ENCODE results near the gene ST3GAL4. TPM values are rescaled to one million over a fixed set of nuclear protein-coding genes. Genes with fewer than 3 reads are reported as not detected.
"Not testable (repeated sequence)": the region's sequence is repeated elsewhere in the genome, so short reads cannot be mapped to it uniquely, and the experiment has no call there.

The ST3GAL4 gene
- polyA plus RNA-seq, 1 of the 3 experiments (the other 2 are of a cell fraction) = 32.0 TPM

GRCh38 chr11:126385991-126386728 is 30.7 kb downstream of the ST3GAL4 start:
- Histone ChIP-seq H3K36me3 (replicated peaks in 1 of 2; ENCODE audit: control insufficient read depth in 1 of 2, insufficient read depth in 2 of 2, low read length in 1 of 2) (no peaks in the 10 kb centered on the region), H3K27me3 (ENCODE audit: insufficient read depth) (no peaks in the 10 kb centered on the region), H3K79me2 (ENCODE audit: insufficient read depth) (peaks cover 18% of the 10 kb centered on the region; the same call in 1 of the 2 replicates), H3K4me2 (no peak overlapping the region), H3K9ac (no peak overlapping the region), H3F3A (replicated peaks; ENCODE audit: insufficient read depth) (no peaks in the 10 kb centered on the region), H3K27ac (ENCODE audit: low read depth in 2 of 2, low read length in 1 of 2) (no peak overlapping the region; a peak in 1 of 4 replicates), H2AFZ (ENCODE audit: low read depth) (no peak overlapping the region), H3K4me3 (ENCODE audit: low read depth in 2 of 2, low read length in 1 of 2) (no peak overlapping the region), H4K20me1 (ENCODE audit: insufficient read depth) (no peaks in the 10 kb centered on the region), H3K9me2 (no peaks in the 10 kb centered on the region), H3K4me1 (ENCODE audit: control insufficient read depth in 1 of 2, insufficient read depth in 2 of 2, low read depth in 1 of 2, low read length in 1 of 2) (peaks cover 0 to 26% of the 10 kb centered on the region in 2 experiments; a peak in 1 of 4 replicates), H3K9me3 (no peaks in the 10 kb centered on the region)
- ChIA-PET POLR2A (no interaction called here), CTCF (interaction anchor here (1.2 kb wide), 1 partner anchor 75 kb away, joined by 4 read pairs; no protein-coding TSS in a partner anchor)
- TF ChIP-seq MXI1 (IDR thresholded peaks at IDR 0.05; ENCODE audit: low read depth, low read length) = no peak
- TF ChIP-seq RCOR1 (IDR thresholded peaks at IDR 0.05; ENCODE audit: low read length) = no peak
- no peak for TF ChIP-seq NFIC (IDR thresholded peaks at IDR 0.05; ENCODE audit: borderline replicate concordance)
- TF ChIP-seq ZBTB33 (IDR thresholded peaks at IDR 0.05; ENCODE audit: borderline replicate concordance, low read depth) = no peak
- TF ChIP-seq RAD21 (IDR thresholded peaks at IDR 0.05; ENCODE audit: low read length) = no peak
- no peak for TF ChIP-seq CTCF (IDR thresholded peaks at IDR 0.05)
- TF ChIP-seq GATA2 (CRISPR knock-in tag; IDR thresholded peaks at IDR 0.05) = no peak
- TF ChIP-seq FOXJ3 (CRISPR knock-in tag; IDR thresholded peaks at IDR 0.05) = no peak
- no peak for TF ChIP-seq CHD2 (IDR thresholded peaks at IDR 0.05; ENCODE audit: low read length, partially characterized antibody)
- no peak for TF ChIP-seq ELF1 (IDR thresholded peaks at IDR 0.05)
- TF ChIP-seq FOSL2 (IDR thresholded peaks at IDR 0.05; ENCODE audit: borderline replicate concordance, low read depth) = no peak
- no peak for TF ChIP-seq MAX (IDR thresholded peaks at IDR 0.05; ENCODE audit: low read depth)
- 89% methylated on average over 6 of the region's 8 CpGs for WGBS (ENCODE audit: low lambda C conversion rate)
- no peak for DNase-seq

GRCh38 chr11:126386729-126387071 is 31.2 kb downstream of the ST3GAL4 start:
- DNase-seq; H3K4me2 ChIP-seq; H3K27me3 ChIP-seq (ENCODE audit: insufficient read depth); H2AFZ ChIP-seq (ENCODE audit: low read depth); H3K9me3 ChIP-seq; H3F3A ChIP-seq (replicated peaks; ENCODE audit: insufficient read depth); H3K9ac ChIP-seq; H4K20me1 ChIP-seq (ENCODE audit: insufficient read depth); H3K4me3 ChIP-seq (ENCODE audit: low read depth in 2 of 2, low read length in 1 of 2); H3K36me3 ChIP-seq (replicated peaks in 1 of 2; ENCODE audit: control insufficient read depth in 1 of 2, insufficient read depth in 2 of 2, low read length in 1 of 2); H3K9me2 ChIP-seq; POLR2A ChIA-PET: not testable (repeated sequence)
- H3K79me2 ChIP-seq (ENCODE audit: insufficient read depth) = peaks cover 19% of the 10 kb centered on the region; the same call in 1 of the 2 replicates
- H3K4me1 ChIP-seq (ENCODE audit: control insufficient read depth in 1 of 2, insufficient read depth in 2 of 2, low read depth in 1 of 2, low read length in 1 of 2) = peaks cover 0 to 31% of the 10 kb centered on the region in 2 experiments; a peak in 1 of 4 replicates
- CTCF ChIA-PET = interaction anchor here (1.2 kb wide), 1 partner anchor 76 kb away, joined by 4 read pairs; no protein-coding TSS in a partner anchor
- H3K27ac ChIP-seq (ENCODE audit: low read depth in 2 of 2, low read length in 1 of 2) = peak overlapping the region in 1 of 2 experiments; percentile 1; a peak in 1 of 4 replicates
- WGBS (ENCODE audit: low lambda C conversion rate) = 62% methylated on average over 4 of the region's 5 CpGs
- 0 out of 2 replicates have a peak, but pooled peaks have one; percentile 1 for TF ChIP-seq RAD21 (IDR thresholded peaks at IDR 0.05; ENCODE audit: low read length)
